ENCODE results near the gene CACNA1D.

GRCh38 chr3:53482227-53482626, 12.2 kb upstream of the CACNA1D start:
- TF ChIP-seq POLR2A (IDR thresholded peaks at IDR 0.05), result no peak
- TF ChIP-seq CTCF (IDR thresholded peaks at IDR 0.05), result no peak
